DOHH2 (cell line): ENCODE data around the gene PAQR8.

Source experiments
- H3F3A ChIP-seq: fragments of 200-600 bp; sonication (generic), shearing (Covaris generic); 2 replicates; pipeline ENCODE4 v1.6.0; 2016; ENCODE audit warnings: antibody characterized with exemption, mild to moderate bottlenecking; ENCODE audit not compliant: control insufficient read depth, insufficient read depth
- H3K27ac ChIP-seq: fragments of 200-600 bp; sonication (generic); 2 replicates; pipeline ENCODE4 v1.5.1; 2014; ENCODE audit warnings: low read depth, mild to moderate bottlenecking, low read length, moderate library complexity
- H3K27me3 ChIP-seq: fragments of 200-600 bp; sonication (generic); 2 replicates; pipeline ENCODE4 v1.6.1; 2014; ENCODE audit warnings: mild to moderate bottlenecking, low read length, mixed read lengths; ENCODE audit not compliant: control insufficient read depth
- H3K36me3 ChIP-seq: fragments of 200-600 bp; sonication (generic); 2 replicates; pipeline ENCODE4 v1.6.1; 2014; ENCODE audit warnings: mild to moderate bottlenecking, low read length, moderate library complexity, mixed read lengths; ENCODE audit not compliant: control insufficient read depth
- H3K4me1 ChIP-seq: fragments of 200-600 bp; sonication (generic); 2 replicates; pipeline ENCODE4 v1.6.1; 2014; ENCODE audit warnings: mild to moderate bottlenecking, low read length, mixed read lengths; ENCODE audit not compliant: control insufficient read depth
- H3K4me2 ChIP-seq: fragments of 200-600 bp; sonication (generic); 2 replicates; pipeline ENCODE4 v1.6.0; 2014; ENCODE audit warnings: mild to moderate bottlenecking, low read length, moderate library complexity
- H3K4me3 ChIP-seq: fragments of 200-600 bp; sonication (generic); 2 replicates; pipeline ENCODE4 v1.5.1; 2014; ENCODE audit warnings: mild to moderate bottlenecking, low read length, mixed read lengths
- H3K79me2 ChIP-seq: fragments of 200-600 bp; sonication (generic); 2 replicates; pipeline ENCODE4 v1.6.1; 2014; ENCODE audit warnings: mild to moderate bottlenecking, low read length, mixed read lengths; ENCODE audit not compliant: control insufficient read depth
- H3K9me2 ChIP-seq: fragments of 200-600 bp; sonication (generic); replicated peaks from 2 replicates; pipeline ENCODE4 v1.6.1; 2014; ENCODE audit warnings: mild to moderate bottlenecking, low read length, mixed read lengths; ENCODE audit not compliant: control insufficient read depth
- H3K9me3 ChIP-seq: fragments of 200-600 bp; sonication (generic); 2 replicates; pipeline ENCODE4 v1.6.1; 2014; ENCODE audit warnings: antibody characterized with exemption, low read length, mixed read lengths; ENCODE audit not compliant: control insufficient read depth, insufficient read depth
- H4K20me1 ChIP-seq: fragments of 200-600 bp; sonication (generic); 2 replicates; pipeline ENCODE4 v1.6.0; 2014; ENCODE audit warnings: low read depth, mild to moderate bottlenecking, antibody characterized with exemption, low read length, moderate library complexity; ENCODE audit not compliant: control insufficient read depth, insufficient read depth
- EZH2phosphoT487 ChIP-seq: fragments of 200-600 bp; sonication (generic); IDR thresholded peaks from 2 replicates; pipeline ENCODE4 v1.6.1; 2017; ENCODE audit warnings: borderline replicate concordance, mild to moderate bottlenecking, antibody characterized with exemption, low read length, moderate library complexity, mixed read lengths
- TF ChIP-seq, protein P1 (sequence below): fragments of 200-600 bp; sonication (generic); IDR thresholded peaks from one replicate; pipeline ENCODE4 v1.5.1; 2014; ENCODE audit warnings: antibody characterized with exemption, mild to moderate bottlenecking, low read depth, low read length; ENCODE audit not compliant: poor library complexity, severe bottlenecking

PAQR8 gene

DNA sequence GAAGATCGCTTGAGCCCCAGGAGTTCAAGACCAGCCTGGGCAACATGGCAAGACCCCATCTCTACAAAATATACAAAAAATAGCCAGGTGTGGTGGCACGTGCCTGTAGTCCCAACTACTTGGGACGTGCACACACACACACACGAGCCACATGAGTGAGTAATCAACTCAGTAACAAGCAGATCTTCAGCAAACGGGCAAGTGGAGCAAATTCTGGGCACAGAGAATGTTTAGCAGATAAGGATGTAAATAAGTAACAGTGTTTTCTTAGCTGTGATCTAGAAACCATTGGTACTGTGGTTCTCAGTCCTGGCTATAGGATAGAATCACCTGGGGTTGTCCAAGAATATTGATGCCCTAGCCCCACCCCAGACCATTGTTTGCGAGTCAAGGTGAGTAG, 6.1 kb downstream of the PAQR8 start:
- H3F3A ChIP-seq = no peaks in the 10 kb centered on the region
- H3K27me3 ChIP-seq = no peaks in the 10 kb centered on the region
- peaks cover 8% of the 10 kb centered on the region for H3K4me1 ChIP-seq
- no peaks in the 10 kb centered on the region for H3K9me3 ChIP-seq
- peaks cover 18% of the 10 kb centered on the region for H3K36me3 ChIP-seq
- no peak for TF ChIP-seq EZH2phosphoT487
- TF ChIP-seq, protein P1, sequence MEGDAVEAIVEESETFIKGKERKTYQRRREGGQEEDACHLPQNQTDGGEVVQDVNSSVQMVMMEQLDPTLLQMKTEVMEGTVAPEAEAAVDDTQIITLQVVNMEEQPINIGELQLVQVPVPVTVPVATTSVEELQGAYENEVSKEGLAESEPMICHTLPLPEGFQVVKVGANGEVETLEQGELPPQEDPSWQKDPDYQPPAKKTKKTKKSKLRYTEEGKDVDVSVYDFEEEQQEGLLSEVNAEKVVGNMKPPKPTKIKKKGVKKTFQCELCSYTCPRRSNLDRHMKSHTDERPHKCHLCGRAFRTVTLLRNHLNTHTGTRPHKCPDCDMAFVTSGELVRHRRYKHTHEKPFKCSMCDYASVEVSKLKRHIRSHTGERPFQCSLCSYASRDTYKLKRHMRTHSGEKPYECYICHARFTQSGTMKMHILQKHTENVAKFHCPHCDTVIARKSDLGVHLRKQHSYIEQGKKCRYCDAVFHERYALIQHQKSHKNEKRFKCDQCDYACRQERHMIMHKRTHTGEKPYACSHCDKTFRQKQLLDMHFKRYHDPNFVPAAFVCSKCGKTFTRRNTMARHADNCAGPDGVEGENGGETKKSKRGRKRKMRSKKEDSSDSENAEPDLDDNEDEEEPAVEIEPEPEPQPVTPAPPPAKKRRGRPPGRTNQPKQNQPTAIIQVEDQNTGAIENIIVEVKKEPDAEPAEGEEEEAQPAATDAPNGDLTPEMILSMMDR = no peak
- peaks cover 29% of the 10 kb centered on the region for H3K79me2 ChIP-seq
- H4K20me1 ChIP-seq = no peaks in the 10 kb centered on the region
- no peak overlapping the region for H3K27ac ChIP-seq
- no peaks in the 10 kb centered on the region for H3K9me2 ChIP-seq
- no peak overlapping the region for H3K4me3 ChIP-seq
- no peak overlapping the region for H3K4me2 ChIP-seq

GRCh38 chr6:52369234-52369633, 7.3 kb downstream of the PAQR8 start:
- H3K79me2 ChIP-seq = peaks cover 17% of the 10 kb centered on the region
- H3K4me3 ChIP-seq = no peak overlapping the region
- no peaks in the 10 kb centered on the region for H3K4me1 ChIP-seq
- H3K9me3 ChIP-seq = no peaks in the 10 kb centered on the region
- H3K36me3 ChIP-seq = peaks cover 18% of the 10 kb centered on the region
- no peak overlapping the region for H3K4me2 ChIP-seq
- TF ChIP-seq EZH2phosphoT487 = no peak
- TF ChIP-seq, protein P1 = no peak
- no peaks in the 10 kb centered on the region for H3K9me2 ChIP-seq
- no peaks in the 10 kb centered on the region for H4K20me1 ChIP-seq
- no peaks in the 10 kb centered on the region for H3K27me3 ChIP-seq
- H3F3A ChIP-seq = no peaks in the 10 kb centered on the region
- no peak overlapping the region for H3K27ac ChIP-seq

GRCh38 chr6:52371656-52372191, 9.8 kb downstream of the PAQR8 start:
- no peak overlapping the region for H3K4me3 ChIP-seq
- no peaks in the 10 kb centered on the region for H4K20me1 ChIP-seq
- no peak for TF ChIP-seq EZH2phosphoT487
- TF ChIP-seq, protein P1 = no peak
- no peak overlapping the region for H3K27ac ChIP-seq
- peaks cover 12% of the 10 kb centered on the region for H3K36me3 ChIP-seq
- no peaks in the 10 kb centered on the region for H3F3A ChIP-seq
- no peaks in the 10 kb centered on the region for H3K4me1 ChIP-seq
- peaks cover 3% of the 10 kb centered on the region; the same call in 1 of the 2 replicates for H3K79me2 ChIP-seq
- no peaks in the 10 kb centered on the region for H3K9me3 ChIP-seq
- no peaks in the 10 kb centered on the region for H3K9me2 ChIP-seq
- no peak overlapping the region for H3K4me2 ChIP-seq
- no peaks in the 10 kb centered on the region for H3K27me3 ChIP-seq
